WTC11 (cell line): ENCODE results near the gene ZNF142.

Experiments used
- ATF2 ChIP-seq: sonication (generic); formaldehyde crosslinking; IDR thresholded peaks from 2 replicates; pipeline ENCODE4 v1.8.1; 2022; ENCODE audit warnings: low read depth, missing genetic modification reagents, borderline replicate concordance
- CTCF ChIP-seq: fragments of 200-600 bp; IDR thresholded peaks from 2 replicates; pipeline ENCODE4 v1.8.0; 2022; ENCODE audit warnings: antibody characterized with exemption
- ELF4 ChIP-seq: sonication (generic); formaldehyde crosslinking; IDR thresholded peaks from 2 replicates; pipeline ENCODE4 v1.8.1; 2022; ENCODE audit warnings: low read depth, mild to moderate bottlenecking, moderate library complexity, missing genetic modification reagents
- MXD4 ChIP-seq: fragments of 250-450 bp; sonication (Bioruptor Pico); IDR thresholded peaks from 2 replicates; pipeline ENCODE4 v1.8.0; 2021; ENCODE audit warnings: mild to moderate bottlenecking, moderate library complexity, borderline replicate concordance
- TP53 ChIP-seq: sonication (generic); formaldehyde crosslinking; IDR thresholded peaks from 2 replicates; pipeline ENCODE4 v1.8.1; 2023; ENCODE audit warnings: mild to moderate bottlenecking, missing genetic modification reagents
- ZNF232 ChIP-seq: sonication (generic); formaldehyde crosslinking; IDR thresholded peaks from 2 replicates; pipeline ENCODE4 v1.8.0; 2022; ENCODE audit warnings: mild to moderate bottlenecking, missing genetic modification reagents
- ZNF512 ChIP-seq: sonication (generic); formaldehyde crosslinking; IDR thresholded peaks from 2 replicates; pipeline ENCODE4 v1.8.1; 2022; ENCODE audit warnings: missing genetic modification reagents, borderline replicate concordance

- TF ChIP-seq ATF2 (no peak), CTCF (no peak), ZNF512 (CRISPR knock-in tag) (no peak), TP53 (CRISPR knock-in tag) (no peak), ZNF232 (CRISPR knock-in tag) (no peak), MXD4 (no peak), ELF4 (CRISPR knock-in tag) (no peak)
Measured at GRCh38 chr2:218607436-218608115, 51.8 kb downstream of the ZNF142 start, which contains the start of gene PLCD4.
